Activated CD4-positive, alpha-beta T cell treated with anti-CD3 and anti-CD28 coated beads for 1 hour (primary cell): Measurements from ENCODE around the gene EPM2AIP1.
"Not testable (repeated sequence)": the region's sequence is repeated elsewhere in the genome, so short reads cannot be mapped to it uniquely, and the experiment has no call there.

Experiments
- DNase-seq: peaks from one replicate; pipeline ENCODE4 v3.0.0-alpha.2; 2020

EPM2AIP1 gene

GRCh38 chr3:36991923-36992805, 767 bp downstream of the EPM2AIP1 start:
- DNase-seq: no peak

- DNase-seq: no peak
Measured at GRCh38 chr3:36991147-36991546, 1.8 kb downstream of the EPM2AIP1 start.

GRCh38 chr3:36989568-36989967, 3.4 kb downstream of the EPM2AIP1 start:
- DNase-seq: no peak

- no peak for DNase-seq
Measured at GRCh38 chr3:36989005-36989404, 3.9 kb downstream of the EPM2AIP1 start.

GRCh38 chr3:36988356-36988755, 4.6 kb downstream of the EPM2AIP1 start:
- DNase-seq: no peak

- DNase-seq: no peak
Measured at GRCh38 chr3:36981006-36981405, 11.9 kb downstream of the EPM2AIP1 start.

- no peak for DNase-seq
Measured at GRCh38 chr3:36973139-36973538, 19.8 kb downstream of the EPM2AIP1 start.

GRCh38 chr3:36972163-36972562, 20.8 kb downstream of the EPM2AIP1 start:
- no peak for DNase-seq

- DNase-seq: no peak
Measured at GRCh38 chr3:36969540-36970432, 23.1 kb downstream of the EPM2AIP1 start.

GRCh38 chr3:36969085-36969484, 23.8 kb downstream of the EPM2AIP1 start:
- no peak for DNase-seq

- no peak for DNase-seq
Measured at GRCh38 chr3:36965440-36965839, 27.5 kb downstream of the EPM2AIP1 start.

- no peak for DNase-seq
Measured at GRCh38 chr3:36964817-36965216, 28.1 kb downstream of the EPM2AIP1 start.

GRCh38 chr3:36964331-36964730, 28.6 kb downstream of the EPM2AIP1 start:
- DNase-seq: no peak

GRCh38 chr3:36963008-36963407, 29.9 kb downstream of the EPM2AIP1 start:
- DNase-seq: not testable (repeated sequence)

GRCh38 chr3:36960502-36960901, 32.4 kb downstream of the EPM2AIP1 start:
- no peak for DNase-seq

- no peak for DNase-seq
Measured at GRCh38 chr3:36959821-36960220, 33.1 kb downstream of the EPM2AIP1 start.

GRCh38 chr3:36957862-36958686, 34.9 kb downstream of the EPM2AIP1 start:
- no peak for DNase-seq

GRCh38 chr3:36957063-36957462, 35.9 kb downstream of the EPM2AIP1 start:
- no peak for DNase-seq

GRCh38 chr3:36956155-36956554, 36.8 kb downstream of the EPM2AIP1 start:
- no peak for DNase-seq

- no peak for DNase-seq
Measured at GRCh38 chr3:36954452-36955134, 38.3 kb downstream of the EPM2AIP1 start.

GRCh38 chr3:36947814-36948213, 45.1 kb downstream of the EPM2AIP1 start:
- DNase-seq: not testable (repeated sequence)

GRCh38 chr3:36945333-36945980, 47.5 kb downstream of the EPM2AIP1 start:
- DNase-seq: no peak
